Measurements from ENCODE around the gene PDE8B.

GRCh38 chr5:77189421-77189820 lies 21.1 kb upstream of the PDE8B start:
- TF ChIP-seq CTCF (IDR thresholded peaks at IDR 0.05) (no peak), POLR2A (IDR thresholded peaks at IDR 0.05) (no peak), POLR2AphosphoS5 (IDR thresholded peaks at IDR 0.05; ENCODE audit: insufficient read depth in 1 of 2, low read depth in 1 of 2) (no peak)

Measured in vagina (tissue), 2 donors.